22Rv1 (cell line): ENCODE data around the gene NUMA1.

Experiments used
- ZFX ChIP-seq: fragments of 450-650 bp; IDR thresholded peaks from 2 replicates; pipeline ENCODE4 v1.6.1; 2017; ENCODE audit warnings: antibody characterized with exemption, borderline replicate concordance
- TF ChIP-seq, protein P1 (sequence below): fragments of 450-650 bp; IDR thresholded peaks from 2 replicates; pipeline ENCODE4 v1.5.1; 2017; ENCODE audit warnings: mild to moderate bottlenecking

DNA sequence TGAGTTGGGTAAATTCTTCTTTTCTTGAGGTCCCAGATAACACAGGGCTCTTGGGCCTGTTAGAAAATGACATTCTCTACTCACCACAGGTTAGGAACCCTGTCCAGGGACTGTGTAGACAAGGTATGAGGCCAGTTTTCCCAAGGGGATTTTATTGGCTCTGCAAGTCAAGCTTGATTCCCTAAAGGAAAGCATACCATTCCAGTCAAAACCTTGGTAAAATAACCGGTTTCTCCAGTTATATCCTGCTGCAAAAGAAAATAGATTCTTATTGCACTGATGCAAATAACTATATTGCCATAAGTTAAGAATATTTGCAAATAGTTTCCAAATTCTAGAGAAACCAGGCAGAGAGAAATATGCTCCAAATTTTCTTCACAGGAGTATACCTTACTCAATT lies 45.6 kb upstream of the NUMA1 start:
- TF ChIP-seq, protein P1, sequence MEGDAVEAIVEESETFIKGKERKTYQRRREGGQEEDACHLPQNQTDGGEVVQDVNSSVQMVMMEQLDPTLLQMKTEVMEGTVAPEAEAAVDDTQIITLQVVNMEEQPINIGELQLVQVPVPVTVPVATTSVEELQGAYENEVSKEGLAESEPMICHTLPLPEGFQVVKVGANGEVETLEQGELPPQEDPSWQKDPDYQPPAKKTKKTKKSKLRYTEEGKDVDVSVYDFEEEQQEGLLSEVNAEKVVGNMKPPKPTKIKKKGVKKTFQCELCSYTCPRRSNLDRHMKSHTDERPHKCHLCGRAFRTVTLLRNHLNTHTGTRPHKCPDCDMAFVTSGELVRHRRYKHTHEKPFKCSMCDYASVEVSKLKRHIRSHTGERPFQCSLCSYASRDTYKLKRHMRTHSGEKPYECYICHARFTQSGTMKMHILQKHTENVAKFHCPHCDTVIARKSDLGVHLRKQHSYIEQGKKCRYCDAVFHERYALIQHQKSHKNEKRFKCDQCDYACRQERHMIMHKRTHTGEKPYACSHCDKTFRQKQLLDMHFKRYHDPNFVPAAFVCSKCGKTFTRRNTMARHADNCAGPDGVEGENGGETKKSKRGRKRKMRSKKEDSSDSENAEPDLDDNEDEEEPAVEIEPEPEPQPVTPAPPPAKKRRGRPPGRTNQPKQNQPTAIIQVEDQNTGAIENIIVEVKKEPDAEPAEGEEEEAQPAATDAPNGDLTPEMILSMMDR, result no peak
- TF ChIP-seq ZFX, result no peak
